ENCODE measurements around the gene MICA. TPM values are rescaled to one million over a fixed set of nuclear protein-coding genes. Genes with fewer than 3 reads are reported as not detected.
A peak's percentile ranks its signal among the peaks of the same experiment; 100 is the strongest.

MICA gene
- total and polyA plus RNA-seq, 9 of the 15 experiments (the other 6 are each of a cell fraction or from before 2014, with no cell fraction given): 11.8 to 24.6 (median 16.7) TPM

DNA sequence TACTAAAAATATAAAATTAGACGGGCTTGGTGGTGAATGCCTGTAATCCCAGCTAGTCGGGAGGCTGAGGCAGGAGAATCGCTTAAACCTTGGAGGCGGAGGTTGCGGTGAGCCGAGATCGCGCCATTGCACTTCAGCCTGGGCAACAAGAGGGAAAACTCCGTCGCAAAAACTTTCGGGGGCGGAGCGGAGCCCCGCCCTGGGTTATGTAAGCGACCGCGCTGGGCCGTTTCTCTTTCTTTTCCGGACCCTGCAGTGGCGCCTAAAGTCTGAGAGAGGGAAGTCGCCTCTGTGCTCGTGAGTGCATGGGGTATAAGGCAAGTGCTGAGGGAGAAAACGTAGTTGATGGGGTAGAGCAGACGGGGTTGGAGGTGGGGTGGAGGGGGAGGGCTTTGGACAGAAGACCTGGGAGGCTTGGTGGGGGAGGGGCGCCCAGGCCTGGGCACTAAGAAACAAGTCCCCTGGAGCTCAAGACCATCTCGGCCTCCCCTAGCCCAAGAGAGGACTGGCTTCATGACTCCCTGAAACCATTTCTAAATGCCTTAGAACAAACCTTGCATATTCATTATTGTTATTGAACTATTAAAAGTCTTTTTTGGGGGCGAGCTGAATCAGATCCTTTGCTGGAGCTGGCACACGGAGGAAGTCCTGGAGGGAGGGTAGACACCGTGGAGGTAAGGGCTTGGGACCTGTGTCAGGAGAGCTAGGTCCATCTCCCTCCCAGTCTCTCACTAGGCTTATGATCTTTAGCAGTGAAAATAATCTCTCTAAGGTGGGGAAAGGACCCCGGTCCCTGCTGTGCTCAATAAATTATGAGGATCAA is 2.7 kb upstream of the MICA start (continued):
- TF ChIP-seq, protein P1, sequence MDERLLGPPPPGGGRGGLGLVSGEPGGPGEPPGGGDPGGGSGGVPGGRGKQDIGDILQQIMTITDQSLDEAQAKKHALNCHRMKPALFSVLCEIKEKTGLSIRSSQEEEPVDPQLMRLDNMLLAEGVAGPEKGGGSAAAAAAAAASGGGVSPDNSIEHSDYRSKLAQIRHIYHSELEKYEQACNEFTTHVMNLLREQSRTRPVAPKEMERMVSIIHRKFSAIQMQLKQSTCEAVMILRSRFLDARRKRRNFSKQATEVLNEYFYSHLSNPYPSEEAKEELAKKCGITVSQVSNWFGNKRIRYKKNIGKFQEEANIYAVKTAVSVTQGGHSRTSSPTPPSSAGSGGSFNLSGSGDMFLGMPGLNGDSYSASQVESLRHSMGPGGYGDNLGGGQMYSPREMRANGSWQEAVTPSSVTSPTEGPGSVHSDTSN (CRISPR knock-in tag; IDR thresholded peaks at IDR 0.05; ENCODE audit: low read depth): no peak
- TF ChIP-seq, protein P1 (tag; conservative IDR thresholded peaks at IDR 0.05; ENCODE audit: low read depth): no peak
- TF ChIP-seq MIER1 (IDR thresholded peaks at IDR 0.05; ENCODE audit: low read depth) (no peak), ZSCAN32 (CRISPR knock-in tag; IDR thresholded peaks at IDR 0.05) (no peak), BDP1 (IDR thresholded peaks at IDR 0.05; ENCODE audit: insufficient read depth, insufficient read length) (no peak), CEBPB (tag; IDR thresholded peaks at IDR 0.05) (peak; percentile 78), CHCHD3 (CRISPR knock-in tag; IDR thresholded peaks at IDR 0.05) (no peak), MTA2 (IDR thresholded peaks at IDR 0.05; ENCODE audit: low read depth) (no peak), SAFB2 (IDR thresholded peaks at IDR 0.05; ENCODE audit: borderline replicate concordance, low read depth, low read length, severe bottlenecking) (no peak), MAFF (IDR thresholded peaks at IDR 0.05; ENCODE audit: low read length) (no peak), FOXK1 (CRISPR knock-in tag; IDR thresholded peaks at IDR 0.05; ENCODE audit: borderline replicate concordance) (no peak), CBFB (CRISPR knock-in tag; IDR thresholded peaks at IDR 0.05) (no peak), ZNF764 (CRISPR knock-in tag; IDR thresholded peaks at IDR 0.05; ENCODE audit: low read depth) (no peak)
- TF ChIP-seq, protein P2, sequence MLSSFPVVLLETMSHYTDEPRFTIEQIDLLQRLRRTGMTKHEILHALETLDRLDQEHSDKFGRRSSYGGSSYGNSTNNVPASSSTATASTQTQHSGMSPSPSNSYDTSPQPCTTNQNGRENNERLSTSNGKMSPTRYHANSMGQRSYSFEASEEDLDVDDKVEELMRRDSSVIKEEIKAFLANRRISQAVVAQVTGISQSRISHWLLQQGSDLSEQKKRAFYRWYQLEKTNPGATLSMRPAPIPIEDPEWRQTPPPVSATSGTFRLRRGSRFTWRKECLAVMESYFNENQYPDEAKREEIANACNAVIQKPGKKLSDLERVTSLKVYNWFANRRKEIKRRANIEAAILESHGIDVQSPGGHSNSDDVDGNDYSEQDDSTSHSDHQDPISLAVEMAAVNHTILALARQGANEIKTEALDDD (IDR thresholded peaks at IDR 0.05): no peak
- TF ChIP-seq, protein P3, sequence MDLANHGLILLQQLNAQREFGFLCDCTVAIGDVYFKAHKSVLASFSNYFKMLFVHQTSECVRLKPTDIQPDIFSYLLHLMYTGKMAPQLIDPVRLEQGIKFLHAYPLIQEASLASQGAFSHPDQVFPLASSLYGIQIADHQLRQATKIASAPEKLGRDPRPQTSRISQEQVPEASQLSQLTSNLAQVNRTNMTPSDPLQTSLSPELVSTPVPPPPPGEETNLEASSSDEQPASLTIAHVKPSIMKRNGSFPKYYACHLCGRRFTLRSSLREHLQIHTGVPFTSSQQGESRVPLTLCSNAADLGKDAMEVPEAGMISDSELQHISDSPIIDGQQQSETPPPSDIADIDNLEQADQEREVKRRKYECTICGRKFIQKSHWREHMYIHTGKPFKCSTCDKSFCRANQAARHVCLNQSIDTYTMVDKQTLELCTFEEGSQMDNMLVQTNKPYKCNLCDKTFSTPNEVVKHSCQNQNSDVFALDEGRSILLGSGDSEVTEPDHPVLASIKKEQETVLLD (IDR thresholded peaks at IDR 0.05): no peak
- TF ChIP-seq, protein P4, sequence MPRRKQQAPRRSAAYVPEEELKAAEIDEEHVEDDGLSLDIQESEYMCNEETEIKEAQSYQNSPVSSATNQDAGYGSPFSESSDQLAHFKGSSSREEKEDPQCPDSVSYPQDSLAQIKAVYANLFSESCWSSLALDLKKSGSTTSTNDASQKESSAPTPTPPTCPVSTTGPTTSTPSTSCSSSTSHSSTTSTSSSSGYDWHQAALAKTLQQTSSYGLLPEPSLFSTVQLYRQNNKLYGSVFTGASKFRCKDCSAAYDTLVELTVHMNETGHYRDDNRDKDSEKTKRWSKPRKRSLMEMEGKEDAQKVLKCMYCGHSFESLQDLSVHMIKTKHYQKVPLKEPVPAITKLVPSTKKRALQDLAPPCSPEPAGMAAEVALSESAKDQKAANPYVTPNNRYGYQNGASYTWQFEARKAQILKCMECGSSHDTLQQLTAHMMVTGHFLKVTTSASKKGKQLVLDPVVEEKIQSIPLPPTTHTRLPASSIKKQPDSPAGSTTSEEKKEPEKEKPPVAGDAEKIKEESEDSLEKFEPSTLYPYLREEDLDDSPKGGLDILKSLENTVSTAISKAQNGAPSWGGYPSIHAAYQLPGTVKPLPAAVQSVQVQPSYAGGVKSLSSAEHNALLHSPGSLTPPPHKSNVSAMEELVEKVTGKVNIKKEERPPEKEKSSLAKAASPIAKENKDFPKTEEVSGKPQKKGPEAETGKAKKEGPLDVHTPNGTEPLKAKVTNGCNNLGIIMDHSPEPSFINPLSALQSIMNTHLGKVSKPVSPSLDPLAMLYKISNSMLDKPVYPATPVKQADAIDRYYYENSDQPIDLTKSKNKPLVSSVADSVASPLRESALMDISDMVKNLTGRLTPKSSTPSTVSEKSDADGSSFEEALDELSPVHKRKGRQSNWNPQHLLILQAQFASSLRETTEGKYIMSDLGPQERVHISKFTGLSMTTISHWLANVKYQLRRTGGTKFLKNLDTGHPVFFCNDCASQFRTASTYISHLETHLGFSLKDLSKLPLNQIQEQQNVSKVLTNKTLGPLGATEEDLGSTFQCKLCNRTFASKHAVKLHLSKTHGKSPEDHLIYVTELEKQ (CRISPR knock-in tag; IDR thresholded peaks at IDR 0.05): no peak
- TF ChIP-seq, protein P5, sequence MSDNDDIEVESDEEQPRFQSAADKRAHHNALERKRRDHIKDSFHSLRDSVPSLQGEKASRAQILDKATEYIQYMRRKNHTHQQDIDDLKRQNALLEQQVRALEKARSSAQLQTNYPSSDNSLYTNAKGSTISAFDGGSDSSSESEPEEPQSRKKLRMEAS (CRISPR knock-in tag; IDR thresholded peaks at IDR 0.05): no peak
- TF ChIP-seq, protein P6, sequence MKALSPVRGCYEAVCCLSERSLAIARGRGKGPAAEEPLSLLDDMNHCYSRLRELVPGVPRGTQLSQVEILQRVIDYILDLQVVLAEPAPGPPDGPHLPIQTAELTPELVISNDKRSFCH (CRISPR knock-in tag; IDR thresholded peaks at IDR 0.05): no peak
- TF ChIP-seq, protein P6 (tag; IDR thresholded peaks at IDR 0.05): no peak
